Measurements from ENCODE around the gene HS3ST5. TPM values are rescaled to one million over a fixed set of nuclear protein-coding genes. Genes with fewer than 3 reads are reported as not detected.
"Not testable (repeated sequence)": the region's sequence is repeated elsewhere in the genome, so short reads cannot be mapped to it uniquely, and the experiment has no call there.

HS3ST5 gene
- polyA plus RNA-seq, 3 donors = not detected

GRCh38 chr6:114014106-114014505, 328.7 kb downstream of the HS3ST5 start:
- H3K27me3 ChIP-seq (ENCODE audit: control insufficient read depth in 2 of 2, insufficient read depth in 2 of 2, low read length in 2 of 2); H3K4me3 ChIP-seq (replicated peaks in 1 of 3; ENCODE audit: low read depth in 2 of 3, low read length in 3 of 3); H4K20me1 ChIP-seq (ENCODE audit: insufficient read depth, low read length); H3K4me1 Mint-ChIP-seq; intact Hi-C loops (cut with micrococcal nuclease); H3K27me3 Mint-ChIP-seq (ENCODE audit: low read depth in 3 of 3); H3K4me3 Mint-ChIP-seq; H3K9me3 ChIP-seq (replicated peaks in 1 of 2; ENCODE audit: control insufficient read depth in 1 of 2, insufficient read depth in 1 of 2, low read length in 2 of 2); DNase-seq; H3K27ac ChIP-seq (ENCODE audit: low read depth in 1 of 2, low read length in 2 of 2); H3K9me3 Mint-ChIP-seq; H3K79me2 ChIP-seq (ENCODE audit: insufficient read depth, low read length); H3K9ac ChIP-seq (ENCODE audit: insufficient read depth, low read length, poor library complexity, severe bottlenecking); H3K4me1 ChIP-seq (ENCODE audit: control insufficient read depth in 1 of 2, insufficient read depth in 2 of 2, low read length in 2 of 2); H3K4me2 ChIP-seq (replicated peaks; ENCODE audit: extremely low read depth, low read length, poor library complexity, severe bottlenecking); H3K36me3 Mint-ChIP-seq; H3K27ac Mint-ChIP-seq; H2AFZ ChIP-seq (ENCODE audit: insufficient read depth, low read depth, low read length, poor library complexity, severe bottlenecking); H3K36me3 ChIP-seq (replicated peaks in 1 of 2; ENCODE audit: control insufficient read depth in 1 of 2, insufficient read depth in 2 of 2, low read length in 2 of 2): not testable (repeated sequence)
- WGBS (ENCODE audit: insufficient coverage) = 76% methylated on average over 2 of the region's 2 CpGs

GRCh38 chr6:114011486-114011885, 331.3 kb downstream of the HS3ST5 start:
- H3K79me2 ChIP-seq (ENCODE audit: insufficient read depth, low read length); H3K4me2 ChIP-seq (replicated peaks; ENCODE audit: extremely low read depth, low read length, poor library complexity, severe bottlenecking); H3K27ac ChIP-seq (ENCODE audit: low read depth in 1 of 2, low read length in 2 of 2); H3K4me3 ChIP-seq (replicated peaks in 1 of 3; ENCODE audit: low read depth in 2 of 3, low read length in 3 of 3); H3K9me3 Mint-ChIP-seq; H3K9ac ChIP-seq (ENCODE audit: insufficient read depth, low read length, poor library complexity, severe bottlenecking); H3K27ac Mint-ChIP-seq; H3K36me3 Mint-ChIP-seq; intact Hi-C loops (cut with micrococcal nuclease); DNase-seq; H3K4me3 Mint-ChIP-seq; H4K20me1 ChIP-seq (ENCODE audit: insufficient read depth, low read length); H3K4me1 ChIP-seq (ENCODE audit: control insufficient read depth in 1 of 2, insufficient read depth in 2 of 2, low read length in 2 of 2); H3K9me3 ChIP-seq (replicated peaks in 1 of 2; ENCODE audit: control insufficient read depth in 1 of 2, insufficient read depth in 1 of 2, low read length in 2 of 2); H2AFZ ChIP-seq (ENCODE audit: insufficient read depth, low read depth, low read length, poor library complexity, severe bottlenecking); H3K4me1 Mint-ChIP-seq; H3K27me3 Mint-ChIP-seq (ENCODE audit: low read depth in 3 of 3); H3K36me3 ChIP-seq (replicated peaks in 1 of 2; ENCODE audit: control insufficient read depth in 1 of 2, insufficient read depth in 2 of 2, low read length in 2 of 2); H3K27me3 ChIP-seq (ENCODE audit: control insufficient read depth in 2 of 2, insufficient read depth in 2 of 2, low read length in 2 of 2): not testable (repeated sequence)
- 94% methylated on average over 3 of the region's 7 CpGs for WGBS (ENCODE audit: insufficient coverage)

GRCh38 chr6:114010540-114010939, 332.3 kb downstream of the HS3ST5 start:
- H3K36me3 Mint-ChIP-seq = no peaks in the 10 kb centered on the region
- H3K79me2 ChIP-seq (ENCODE audit: insufficient read depth, low read length) = no peaks in the 10 kb centered on the region
- peaks cover 0 to 3% (median 0%) of the 10 kb centered on the region in 7 donors for H3K9me3 Mint-ChIP-seq
- no peak for TF ChIP-seq CTCF (IDR thresholded peaks at IDR 0.05)
- H3K4me3 Mint-ChIP-seq = no peak overlapping the region
- DNase-seq = no peak
- no peaks in the 10 kb centered on the region for H3K27me3 Mint-ChIP-seq (ENCODE audit: low read depth in 3 of 3)
- WGBS (ENCODE audit: insufficient coverage) = no CpG with 5 or more reads among the region's 2 CpGs
- no peak overlapping the region for H3K27ac Mint-ChIP-seq
- no peak overlapping the region for H2AFZ ChIP-seq (ENCODE audit: insufficient read depth, low read depth, low read length, poor library complexity, severe bottlenecking)
- no peak overlapping the region for H3K4me3 ChIP-seq (replicated peaks in 1 of 3; ENCODE audit: low read depth in 2 of 3, low read length in 3 of 3)
- intact Hi-C loops (cut with micrococcal nuclease) = no loop called here
- H4K20me1 ChIP-seq (ENCODE audit: insufficient read depth, low read length) = no peaks in the 10 kb centered on the region
- H3K27ac ChIP-seq (ENCODE audit: low read depth in 1 of 2, low read length in 2 of 2) = no peak overlapping the region
- no peak overlapping the region for H3K9ac ChIP-seq (ENCODE audit: insufficient read depth, low read length, poor library complexity, severe bottlenecking)
- no peaks in the 10 kb centered on the region for H3K36me3 ChIP-seq (replicated peaks in 1 of 2; ENCODE audit: control insufficient read depth in 1 of 2, insufficient read depth in 2 of 2, low read length in 2 of 2)
- H3K9me3 ChIP-seq (replicated peaks in 1 of 2; ENCODE audit: control insufficient read depth in 1 of 2, insufficient read depth in 1 of 2, low read length in 2 of 2) = no peaks in the 10 kb centered on the region
- no peaks in the 10 kb centered on the region for H3K4me1 ChIP-seq (ENCODE audit: control insufficient read depth in 1 of 2, insufficient read depth in 2 of 2, low read length in 2 of 2)
- no peaks in the 10 kb centered on the region for H3K4me1 Mint-ChIP-seq
- H3K4me2 ChIP-seq (replicated peaks; ENCODE audit: extremely low read depth, low read length, poor library complexity, severe bottlenecking) = no peak overlapping the region
- no peaks in the 10 kb centered on the region for H3K27me3 ChIP-seq (ENCODE audit: control insufficient read depth in 2 of 2, insufficient read depth in 2 of 2, low read length in 2 of 2)
